Activated T-cell treated with anti-CD3 and anti-CD28 coated beads, Interleukin-2, amount 50 U/mL, for 72 hours (primary cell): ENCODE data around the gene PPARA. TPM values are rescaled to one million over a fixed set of nuclear protein-coding genes. Genes with fewer than 3 reads are reported as not detected.
A peak's percentile ranks its signal among the peaks of the same experiment; 100 is the strongest.

Experiments
- ATAC-seq, 2 donors: fragments of 150-1000 bp; cut with Tn5 transposase; replicated peaks in 1 of 2; 2 replicates each; pipeline ENCODE4 v1.10.0; 2021; ENCODE audit warnings: moderate library complexity in 2 of 2, mild to moderate bottlenecking in 1 of 2
- DNase-seq, 2 donors: peaks; one replicate each; pipeline ENCODE4 v3.0.0; 2021 to 2022; ENCODE audit warnings: mixed read lengths in 1 of 2
- H3K27ac Mint-ChIP-seq: one replicate; pipeline ENCODE4 v1.8.0; 2022; ENCODE audit warnings: mild to moderate bottlenecking, moderate library complexity, mixed read lengths
- H3K27me3 Mint-ChIP-seq: one replicate; pipeline ENCODE4 v1.8.0; 2022; ENCODE audit warnings: low read depth, mixed read lengths
- H3K36me3 Mint-ChIP-seq, 2 donors: one replicate each; pipeline ENCODE4 v1.8.0; 2022; ENCODE audit warnings: mixed read lengths in 2 of 2, mild to moderate bottlenecking in 1 of 2; ENCODE audit not compliant: insufficient read depth in 2 of 2
- H3K4me1 Mint-ChIP-seq: one replicate; pipeline ENCODE4 v1.8.0; 2022; ENCODE audit warnings: low read depth, mixed read lengths
- H3K4me3 Mint-ChIP-seq, 2 donors: one replicate each; pipeline ENCODE4 v1.8.0; 2022; ENCODE audit warnings: mild to moderate bottlenecking in 2 of 2, mixed read lengths in 2 of 2, moderate library complexity in 2 of 2
- H3K9me3 Mint-ChIP-seq, 2 donors: one replicate each; pipeline ENCODE4 v1.8.0; 2022; ENCODE audit warnings: mixed read lengths in 2 of 2
- total RNA-seq, 2 donors: library from RNA; stranded (reverse); gene quantifications; one replicate each; pipeline ENCODE4 v1.2.3, GENCODE V29; 2022

Gene PPARA
- total RNA-seq, 2 donors from 2014 or later = 14.8 to 16.6 TPM

GRCh38 chr22:46162771-46163556, 12.6 kb downstream of the PPARA start:
- Mint-ChIP-seq H3K4me3 (no peak overlapping the region), H3K4me1 (no peaks in the 10 kb centered on the region), H3K9me3 (no peaks in the 10 kb centered on the region), H3K27ac (no peak overlapping the region), H3K36me3 (no peaks in the 10 kb centered on the region), H3K27me3 (no peaks in the 10 kb centered on the region)
- ATAC-seq (no peak), DNase-seq (no peak)

DNA sequence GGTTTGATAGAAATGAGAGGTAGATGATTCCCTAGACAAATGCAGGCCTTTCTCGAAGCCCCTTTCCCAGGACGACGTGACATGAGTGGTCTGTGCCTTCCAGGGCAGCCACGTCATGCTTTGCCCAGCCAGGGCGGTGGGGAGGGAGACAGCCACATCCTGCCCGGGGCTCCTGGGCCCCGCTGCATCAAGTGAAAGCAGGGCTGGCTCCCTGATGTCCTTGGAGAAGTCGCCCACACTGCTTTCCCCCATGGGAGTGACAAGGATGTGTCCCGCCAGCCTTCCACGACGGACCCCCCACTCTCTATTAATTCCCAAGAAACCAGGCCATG, 13.2 kb downstream of the PPARA start:
- no peak for ATAC-seq
- no peaks in the 10 kb centered on the region for H3K36me3 Mint-ChIP-seq
- no peaks in the 10 kb centered on the region for H3K9me3 Mint-ChIP-seq
- H3K4me3 Mint-ChIP-seq = no peak overlapping the region
- H3K4me1 Mint-ChIP-seq = no peaks in the 10 kb centered on the region
- no peak overlapping the region for H3K27ac Mint-ChIP-seq
- no peaks in the 10 kb centered on the region for H3K27me3 Mint-ChIP-seq
- no peak for DNase-seq

- Mint-ChIP-seq H3K4me3 (no peak overlapping the region), H3K27ac (no peak overlapping the region), H3K9me3 (no peaks in the 10 kb centered on the region), H3K36me3 (no peaks in the 10 kb centered on the region), H3K4me1 (peaks cover under 1% of the 10 kb centered on the region), H3K27me3 (no peaks in the 10 kb centered on the region)
- ATAC-seq = no peak
- DNase-seq = no peak
These were observed 15.7 kb downstream of the PPARA start for GRCh38 chr22:46165977-46166376.

GRCh38 chr22:46169628-46170027, 19.3 kb downstream of the PPARA start:
- DNase-seq (no peak), ATAC-seq (no peak)
- Mint-ChIP-seq H3K4me3 (no peak overlapping the region), H3K36me3 (no peaks in the 10 kb centered on the region), H3K27me3 (no peaks in the 10 kb centered on the region), H3K4me1 (peaks cover 21% of the 10 kb centered on the region), H3K9me3 (no peaks in the 10 kb centered on the region), H3K27ac (no peak overlapping the region)

DNA sequence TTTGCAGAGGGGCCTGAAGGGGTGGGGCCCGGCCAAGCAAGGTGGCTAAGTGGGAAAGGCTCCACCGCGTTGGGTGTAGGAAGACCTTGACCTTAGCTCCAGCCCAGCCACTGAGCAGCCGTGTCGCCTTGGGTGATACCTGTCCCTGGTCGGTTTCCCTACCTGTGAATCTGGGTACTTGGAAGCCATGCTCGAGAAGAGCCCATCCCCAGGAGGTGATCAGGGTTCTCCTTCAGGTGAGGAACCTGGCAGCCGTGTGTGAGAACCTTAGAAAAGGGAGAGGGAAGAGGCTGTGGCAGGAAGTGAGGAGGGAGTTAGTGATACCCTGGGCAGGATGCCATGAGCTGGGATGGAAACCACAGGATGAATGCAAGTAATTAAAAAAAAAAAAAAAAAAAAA, 21.6 kb downstream of the PPARA start:
- H3K9me3 Mint-ChIP-seq = no peaks in the 10 kb centered on the region
- ATAC-seq (no peak), DNase-seq (no peak)
- no peaks in the 10 kb centered on the region for H3K27me3 Mint-ChIP-seq
- no peak overlapping the region for H3K27ac Mint-ChIP-seq
- H3K36me3 Mint-ChIP-seq = peaks cover 2 to 6% of the 10 kb centered on the region in 2 donors
- no peak overlapping the region for H3K4me3 Mint-ChIP-seq
- H3K4me1 Mint-ChIP-seq = peaks cover 26% of the 10 kb centered on the region

- Mint-ChIP-seq H3K9me3 (peaks cover 0 to 2% of the 10 kb centered on the region in 2 donors), H3K4me1 (peaks cover 26% of the 10 kb centered on the region), H3K27me3 (no peaks in the 10 kb centered on the region), H3K4me3 (no peak overlapping the region), H3K27ac (no peak overlapping the region), H3K36me3 (peaks cover 2 to 6% of the 10 kb centered on the region in 2 donors)
- no peak for ATAC-seq
- DNase-seq = no peak
These were observed 22.3 kb downstream of the PPARA start for GRCh38 chr22:46172522-46173110.

DNA sequence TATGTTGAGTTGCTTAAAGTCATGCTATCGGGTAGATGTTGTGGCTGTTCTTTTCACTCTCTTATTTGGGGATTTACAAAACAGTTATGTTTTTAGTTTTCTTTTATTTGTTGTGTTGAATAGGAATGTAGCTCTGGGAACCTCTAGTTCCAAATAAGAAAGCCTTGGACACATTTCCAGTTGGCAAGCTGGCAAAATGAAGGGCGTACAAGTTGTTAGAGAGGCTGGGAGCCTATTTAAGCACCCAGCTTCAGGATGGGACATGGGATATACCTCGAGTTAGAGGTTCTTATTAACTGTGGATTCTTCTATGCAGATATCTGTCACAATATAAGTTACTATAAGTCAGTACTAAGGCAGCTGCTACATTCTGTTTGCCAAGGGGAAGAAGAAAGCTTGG, 22.8 kb downstream of the PPARA start:
- Mint-ChIP-seq H3K9me3 (peaks cover 0 to 2% of the 10 kb centered on the region in 2 donors), H3K4me1 (peaks cover 26% of the 10 kb centered on the region), H3K27me3 (no peaks in the 10 kb centered on the region), H3K36me3 (peaks cover 2 to 6% of the 10 kb centered on the region in 2 donors), H3K27ac (no peak overlapping the region), H3K4me3 (no peak overlapping the region)
- ATAC-seq (no peak), DNase-seq (no peak)

DNA sequence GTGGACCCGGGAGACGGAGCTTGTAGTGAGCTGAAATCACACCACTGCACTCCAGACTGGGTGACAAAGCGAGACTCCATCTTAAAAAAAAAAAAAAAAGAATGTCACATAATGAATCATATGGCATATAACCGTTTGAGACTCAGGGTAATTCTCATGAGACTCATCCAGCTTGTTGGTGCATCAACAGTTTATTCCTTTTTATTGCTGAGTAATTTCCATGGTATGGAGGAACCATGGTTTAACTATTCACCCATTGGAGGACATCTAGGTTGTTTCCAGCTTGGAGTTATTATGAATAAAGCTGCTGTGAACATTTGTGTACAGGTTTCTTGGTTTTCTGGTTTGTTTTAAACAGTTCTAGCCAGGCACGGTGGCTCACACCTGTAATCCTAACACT, 25.3 kb downstream of the PPARA start:
- ATAC-seq = peak in 1 of 2 donors; percentile 39
- Mint-ChIP-seq H3K9me3 (peaks cover 6 to 8% of the 10 kb centered on the region in 2 donors), H3K4me1 (peaks cover 26% of the 10 kb centered on the region), H3K4me3 (no peak overlapping the region), H3K36me3 (peaks cover 18 to 24% of the 10 kb centered on the region in 2 donors), H3K27ac (no peak overlapping the region), H3K27me3 (no peaks in the 10 kb centered on the region)
- DNase-seq = no peak

DNA sequence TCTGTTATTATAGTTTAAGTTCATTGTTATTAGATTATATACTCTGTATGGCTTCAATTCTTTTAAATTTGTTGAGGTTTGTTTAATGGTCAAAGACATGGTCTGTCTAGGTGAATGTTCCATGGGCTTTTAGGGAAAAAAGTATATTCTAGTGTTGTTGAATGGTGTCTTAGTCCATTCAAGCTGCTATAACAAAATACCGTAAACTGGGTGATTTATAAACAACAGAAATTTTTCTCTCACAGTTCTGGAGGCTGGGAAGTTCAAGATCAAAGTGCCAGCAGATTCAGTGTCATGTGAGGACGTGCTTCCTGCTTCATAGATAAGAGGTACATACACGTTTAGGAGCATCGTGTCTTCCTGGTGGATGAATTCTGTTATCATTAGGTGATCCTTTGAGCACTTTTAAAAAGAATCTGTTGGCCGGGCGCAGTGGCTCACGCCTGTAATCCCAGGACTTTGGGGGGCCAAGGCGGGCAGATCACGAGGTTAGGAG, 26.2 kb downstream of the PPARA start:
- H3K9me3 Mint-ChIP-seq = peaks cover 6 to 15% of the 10 kb centered on the region in 2 donors
- H3K27me3 Mint-ChIP-seq = no peaks in the 10 kb centered on the region
- no peak overlapping the region for H3K27ac Mint-ChIP-seq
- peaks cover 26 to 33% of the 10 kb centered on the region in 2 donors for H3K36me3 Mint-ChIP-seq
- H3K4me3 Mint-ChIP-seq = no peak overlapping the region
- ATAC-seq (no peak), DNase-seq (no peak)
- H3K4me1 Mint-ChIP-seq = peaks cover 20% of the 10 kb centered on the region

DNA sequence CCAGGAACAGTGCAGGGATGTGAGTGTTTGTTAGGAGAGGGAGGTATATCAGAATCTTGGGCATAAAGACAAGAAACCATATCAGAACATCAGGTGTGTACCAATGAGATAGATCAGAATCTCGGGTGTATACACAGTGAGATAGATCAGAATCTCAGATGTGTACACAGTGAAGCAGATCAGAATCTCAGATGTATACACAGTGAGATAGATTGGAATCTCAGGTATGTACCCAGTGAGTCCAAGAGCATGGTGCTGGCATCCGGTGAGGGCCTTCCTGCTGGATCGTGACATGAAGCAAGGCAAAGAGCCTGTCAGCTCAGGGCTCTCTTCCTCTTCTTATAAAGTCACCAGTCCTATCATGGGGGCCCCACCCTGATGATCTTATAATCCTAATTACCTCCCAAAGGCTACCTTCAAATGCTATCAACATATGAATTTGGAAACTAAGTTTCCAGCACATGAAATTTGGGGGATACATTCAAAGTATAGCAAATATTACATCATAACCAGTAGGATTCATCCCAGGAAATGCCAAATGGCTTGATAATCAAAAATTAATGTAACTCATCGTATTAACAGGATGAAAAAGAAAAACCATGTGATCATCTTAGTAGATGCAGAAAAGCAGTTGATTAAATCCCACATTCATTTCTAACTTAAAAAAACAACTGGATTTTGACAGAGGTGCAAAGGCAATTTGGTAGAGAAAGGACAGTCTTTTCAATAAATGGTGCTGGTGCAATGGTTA, 28.6 kb downstream of the PPARA start:
- Mint-ChIP-seq H3K9me3 (peaks cover 9 to 15% of the 10 kb centered on the region in 2 donors), H3K27me3 (no peaks in the 10 kb centered on the region), H3K4me3 (no peak overlapping the region), H3K36me3 (peaks cover 28 to 38% of the 10 kb centered on the region in 2 donors), H3K27ac (no peak overlapping the region), H3K4me1 (peaks cover 5% of the 10 kb centered on the region)
- ATAC-seq = no peak
- DNase-seq = no peak

DNA sequence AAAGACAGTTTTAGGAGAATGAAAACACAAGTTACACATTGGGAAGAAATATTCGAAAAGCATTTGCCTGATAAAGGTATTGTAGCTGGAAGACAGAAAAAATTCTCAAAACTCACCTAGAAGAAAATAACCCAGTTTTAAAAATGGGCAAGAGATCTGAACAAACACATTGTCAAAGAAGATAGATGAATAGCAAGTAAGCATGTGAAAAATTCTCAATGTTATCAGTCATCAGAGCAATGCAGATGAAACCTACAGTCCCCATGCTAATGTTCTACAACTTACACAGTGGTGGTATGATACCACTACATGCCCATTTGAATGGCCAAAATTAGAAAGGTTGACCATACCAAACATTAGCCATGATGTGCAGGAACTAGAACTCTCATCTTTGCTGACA, 29.4 kb downstream of the PPARA start:
- no peak for ATAC-seq
- H3K27me3 Mint-ChIP-seq = no peaks in the 10 kb centered on the region
- peaks cover 9 to 15% of the 10 kb centered on the region in 2 donors for H3K9me3 Mint-ChIP-seq
- H3K27ac Mint-ChIP-seq = no peak overlapping the region
- DNase-seq = no peak
- peaks cover 28 to 38% of the 10 kb centered on the region in 2 donors for H3K36me3 Mint-ChIP-seq
- H3K4me3 Mint-ChIP-seq = no peak overlapping the region
- H3K4me1 Mint-ChIP-seq = peaks cover 5% of the 10 kb centered on the region

DNA sequence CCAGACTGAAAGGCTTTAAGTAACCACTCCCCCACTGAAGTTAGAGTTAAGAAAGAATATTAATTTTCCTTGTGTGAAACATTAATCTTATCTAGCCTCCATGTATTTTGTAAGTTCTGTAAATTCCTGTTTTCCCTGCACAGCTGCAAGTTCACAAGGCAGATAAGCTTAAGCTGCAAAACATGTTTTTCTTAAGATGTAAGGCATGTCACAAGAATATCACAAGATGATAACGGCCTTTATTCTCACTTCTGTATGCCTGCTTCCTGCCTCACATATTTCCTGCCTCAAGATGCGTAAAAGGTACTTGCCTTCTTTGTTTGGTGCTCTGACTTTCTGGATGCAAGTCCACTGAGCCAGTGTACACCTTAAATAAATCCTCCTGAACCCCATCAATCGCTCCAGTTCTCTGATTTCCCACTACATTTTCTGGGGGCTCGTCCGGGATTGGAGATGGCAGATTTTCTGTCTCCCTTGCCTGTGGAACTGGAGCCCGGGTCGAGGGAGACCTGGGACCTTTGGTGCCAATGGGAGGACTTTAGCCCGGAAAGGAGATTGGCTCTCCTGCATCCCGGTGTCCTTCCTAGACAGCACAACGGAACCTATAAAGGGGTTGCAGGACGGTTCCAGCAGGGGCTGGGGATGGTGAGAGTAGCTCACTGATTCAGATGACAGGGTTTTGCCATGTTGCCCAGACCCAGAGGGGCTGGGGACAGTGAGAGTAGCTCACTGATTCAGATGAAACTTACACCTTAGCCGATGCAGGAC, 30.2 kb downstream of the PPARA start:
- ATAC-seq (no peak), DNase-seq (no peak)
- Mint-ChIP-seq H3K36me3 (peaks cover 32 to 43% of the 10 kb centered on the region in 2 donors), H3K27ac (no peak overlapping the region), H3K4me3 (no peak overlapping the region), H3K4me1 (no peaks in the 10 kb centered on the region), H3K9me3 (peaks cover 11 to 16% of the 10 kb centered on the region in 2 donors), H3K27me3 (no peaks in the 10 kb centered on the region)
